NOMO-1 treated with dmso at 0.1 percent for 144 hours (cell line): Measurements from ENCODE around the gene LRRC47.

ENCODE experiments used
- DNase-seq: peaks from one replicate; lab custom pipeline; 2025; ENCODE audit not compliant: unreplicated experiment; lab: John Stamatoyannopoulos, UW

The LRRC47 gene

DNA sequence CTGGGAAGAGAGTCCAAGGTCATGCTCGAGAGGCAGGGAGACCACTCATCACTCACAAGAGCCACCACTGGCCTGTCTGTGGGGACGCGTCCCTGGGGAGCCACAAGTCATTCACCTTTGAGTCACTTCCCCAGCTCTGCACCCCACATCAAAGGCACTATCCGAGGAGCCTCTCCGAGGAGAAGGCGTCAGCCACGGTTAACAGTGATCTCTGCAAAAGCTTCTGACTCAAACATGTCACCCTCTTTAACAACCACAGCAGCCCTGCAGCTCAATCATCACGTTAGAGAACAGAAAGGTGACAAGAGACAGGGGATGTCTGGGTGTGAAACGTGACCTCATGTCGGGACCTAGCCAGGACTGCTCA lies 9.0 kb downstream of the LRRC47 start:
- no peak for DNase-seq

- DNase-seq: no peak
Measured at GRCh38 chr1:3786468-3787348, 9.6 kb downstream of the LRRC47 start.

DNA sequence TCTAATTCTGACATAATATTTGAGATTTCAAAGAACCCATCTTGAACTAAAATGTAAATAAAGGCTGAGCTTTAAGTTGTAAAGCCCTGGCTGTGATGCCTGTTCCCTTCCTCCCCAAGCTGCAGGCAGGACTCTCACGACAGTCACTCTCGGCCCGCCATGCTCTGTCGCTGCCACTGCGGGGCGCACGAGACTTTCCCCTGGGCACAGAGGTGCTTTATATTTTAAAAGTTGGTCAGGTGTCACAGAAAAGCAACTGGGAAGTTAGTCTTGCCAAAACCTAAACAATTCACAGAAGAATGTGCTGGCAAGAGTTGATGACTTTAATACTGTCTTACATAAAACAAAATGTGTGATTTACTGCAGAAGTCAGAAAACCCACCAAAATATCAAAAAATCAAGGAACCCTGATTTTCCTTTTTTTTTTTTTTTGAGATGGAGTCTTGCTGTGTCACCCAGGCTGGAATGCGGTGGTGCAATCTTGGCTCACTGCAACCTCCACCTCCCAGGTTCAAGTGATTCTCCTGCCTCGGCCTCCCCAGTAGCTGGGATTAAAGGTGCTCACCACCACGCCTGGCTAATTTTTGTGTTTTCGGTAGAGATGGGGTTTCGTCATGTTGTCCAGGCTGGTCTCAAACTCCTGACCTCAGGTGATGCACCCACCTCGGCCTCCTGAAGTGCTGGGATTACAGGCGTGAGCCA lies 10.7 kb downstream of the LRRC47 start:
- no peak for DNase-seq

DNA sequence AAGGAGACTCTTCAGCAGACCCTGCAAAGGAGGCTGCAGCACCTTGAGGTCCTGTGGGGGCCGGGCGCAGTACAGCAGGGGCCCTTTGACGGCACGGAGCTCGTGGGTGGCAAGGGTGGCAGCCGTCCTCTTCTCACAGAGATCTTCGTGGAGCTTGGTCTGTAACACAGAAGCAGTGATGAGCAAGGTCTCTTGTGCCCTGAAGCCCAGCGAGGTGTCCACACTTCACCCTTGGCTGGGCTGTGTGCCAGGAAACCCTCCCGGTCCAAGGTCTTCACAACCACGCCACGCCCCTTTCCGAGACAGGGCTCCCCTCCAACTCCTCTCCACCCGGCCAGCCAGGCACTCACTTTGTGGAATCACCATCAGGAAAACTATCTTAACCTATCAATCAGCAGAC lies 11.3 kb downstream of the LRRC47 start:
- DNase-seq: no peak

- DNase-seq: no peak
Measured at GRCh38 chr1:3783651-3784474, 12.4 kb downstream of the LRRC47 start.

DNA sequence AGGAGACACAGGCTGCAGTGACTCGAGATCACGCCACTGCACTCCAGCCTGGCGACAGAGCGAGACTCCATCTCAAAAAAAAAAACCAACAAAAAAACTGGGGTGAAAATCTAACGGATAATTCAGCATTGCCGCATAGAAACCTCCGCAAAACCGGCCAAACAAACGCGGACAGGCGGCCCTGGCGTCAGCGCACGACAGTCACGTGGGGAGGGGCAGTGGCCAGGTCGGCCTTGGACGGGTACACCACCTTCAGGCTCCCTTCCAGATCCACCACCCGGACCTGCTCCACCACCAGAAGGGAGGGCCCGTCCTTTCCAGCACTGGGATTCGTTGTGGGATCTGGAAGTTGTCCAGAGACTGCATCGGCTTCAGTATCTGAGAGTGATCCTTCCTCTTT lies 15.4 kb downstream of the LRRC47 start:
- no peak for DNase-seq

GRCh38 chr1:3779912-3780416 lies 16.3 kb downstream of the LRRC47 start:
- DNase-seq: no peak

DNA sequence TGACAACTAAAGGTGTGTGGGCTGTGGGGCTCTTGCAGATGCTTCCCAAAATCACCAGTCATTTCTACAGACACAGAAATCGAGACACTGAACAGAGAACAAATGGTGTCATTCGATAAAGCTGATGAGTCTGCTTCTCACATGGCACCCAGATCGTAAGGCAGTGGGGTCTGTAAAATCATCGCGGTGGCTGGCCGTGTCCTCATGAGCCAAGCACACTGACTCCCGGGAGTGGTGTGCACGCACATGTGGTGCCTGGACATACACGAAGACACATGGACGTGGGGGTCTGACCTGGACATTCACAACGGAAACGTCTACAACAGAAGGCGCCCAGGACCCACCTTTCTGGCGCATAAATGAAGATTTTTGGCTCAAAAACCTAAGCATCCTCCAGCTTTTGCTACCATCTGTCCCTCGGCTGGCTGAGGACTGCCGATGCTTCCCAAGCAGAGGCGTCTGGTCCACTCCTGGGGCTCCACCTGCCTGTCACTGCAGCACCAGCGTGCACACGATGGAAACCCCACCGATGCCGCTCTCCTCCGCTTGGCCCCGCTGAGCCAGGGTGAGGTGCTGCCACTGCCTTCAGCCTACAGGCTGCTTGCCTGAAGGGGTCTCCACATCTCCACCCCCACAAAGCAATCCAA lies 16.9 kb downstream of the LRRC47 start:
- no peak for DNase-seq

DNA sequence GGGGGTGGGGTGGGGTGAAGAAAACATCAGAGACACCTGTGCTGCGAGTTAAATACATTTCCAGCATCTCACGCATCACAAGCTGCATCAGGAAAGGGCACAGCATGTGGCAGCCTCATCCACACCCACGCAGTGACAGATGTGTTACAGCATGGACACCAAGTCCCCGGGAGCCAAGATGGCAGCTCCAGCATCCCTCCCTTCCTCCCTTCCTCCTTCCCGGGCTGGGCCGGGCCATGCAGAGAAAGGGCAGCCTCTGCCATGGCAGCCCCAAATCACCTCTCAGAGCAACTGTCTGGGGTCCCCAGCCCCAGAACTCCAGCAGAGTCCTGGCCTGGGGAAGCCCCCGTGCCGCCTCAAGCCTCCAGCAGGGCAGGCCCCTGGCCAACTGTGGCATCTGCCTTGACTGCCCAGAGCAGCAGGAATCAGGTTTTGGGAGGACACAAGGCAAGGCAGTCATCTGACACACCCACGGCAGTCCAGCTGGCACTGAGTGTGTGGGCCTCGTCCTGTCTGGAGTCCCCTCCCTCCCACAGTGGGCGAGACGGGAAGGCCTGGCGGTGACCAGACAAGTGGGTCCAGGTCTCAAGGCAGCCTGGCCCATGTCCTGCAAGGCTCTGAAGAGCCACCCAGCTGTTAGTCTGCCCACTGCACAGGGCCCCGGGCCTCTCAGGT lies 17.6 kb downstream of the LRRC47 start:
- no peak for DNase-seq

- no peak for DNase-seq
Measured at GRCh38 chr1:3777647-3778589, 18.4 kb downstream of the LRRC47 start.

- no peak for DNase-seq
Measured at GRCh38 chr1:3777078-3777547, 19.2 kb downstream of the LRRC47 start.

DNA sequence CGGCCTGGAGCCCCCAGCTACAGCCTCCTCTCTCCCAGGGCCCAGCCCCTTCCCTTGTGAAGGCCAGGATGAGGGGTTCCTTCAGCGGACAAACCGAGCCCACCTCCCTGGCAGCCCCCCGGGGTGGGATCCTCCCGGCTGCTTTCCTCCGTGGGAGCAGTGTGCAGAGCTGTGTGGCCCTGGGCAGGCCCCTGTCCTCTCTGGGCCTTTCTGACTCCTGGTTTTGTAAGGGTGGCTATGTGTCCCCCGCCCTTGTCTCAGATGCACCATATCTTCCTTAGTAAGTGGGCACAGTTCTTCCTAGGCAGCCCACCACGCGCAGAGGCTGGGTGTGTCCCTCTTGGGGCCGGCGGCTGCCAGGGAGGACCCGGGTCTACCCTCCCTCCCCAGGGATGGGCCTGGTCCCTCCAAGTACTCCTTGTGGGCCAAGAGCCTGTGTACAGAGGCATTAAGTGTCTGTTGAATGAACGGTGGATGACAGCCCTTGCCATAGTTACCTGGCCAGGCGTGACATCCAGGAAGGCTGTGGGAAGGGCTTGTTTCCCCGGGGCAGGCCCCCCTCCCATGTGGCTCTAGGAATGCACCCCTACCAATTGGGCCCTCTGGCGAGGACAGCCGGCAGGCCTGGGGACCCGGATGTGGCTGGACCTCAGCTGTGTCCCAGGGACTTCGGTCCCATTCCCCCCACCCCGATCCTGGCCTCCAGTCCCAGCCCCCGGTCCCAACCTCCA lies 19.9 kb downstream of the LRRC47 start:
- DNase-seq: no peak

- peak; percentile 46 for DNase-seq
Measured at GRCh38 chr1:3775490-3776230, 20.6 kb downstream of the LRRC47 start.

DNA sequence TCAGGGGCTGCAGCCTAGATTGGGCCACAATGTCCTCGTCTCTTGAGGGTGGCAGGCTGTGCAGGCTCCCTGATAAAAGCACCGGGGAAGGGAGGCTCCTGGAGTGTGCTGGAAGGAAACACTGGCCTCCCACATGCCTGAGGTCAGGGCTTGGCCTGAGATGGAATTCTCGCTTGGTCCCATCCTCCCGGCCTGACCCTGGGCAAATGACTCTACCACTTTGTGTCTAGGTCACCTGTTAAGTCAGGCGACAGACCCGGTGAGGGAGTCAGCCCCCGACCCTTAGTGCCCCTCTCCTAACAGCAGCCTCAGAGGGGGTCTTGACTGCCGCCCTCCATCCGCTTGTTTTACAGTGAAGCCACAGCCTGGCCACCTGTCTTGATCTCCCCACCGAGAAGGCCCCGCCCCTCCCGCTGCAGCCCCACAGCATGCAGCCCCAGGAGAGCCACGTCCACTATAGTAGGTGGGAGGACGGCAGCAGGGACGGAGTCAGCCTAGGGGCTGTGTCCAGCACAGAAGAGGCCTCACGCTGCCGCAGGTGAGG lies 21.3 kb downstream of the LRRC47 start:
- DNase-seq: no peak

- no peak for DNase-seq
Measured at GRCh38 chr1:3774276-3774945, 21.9 kb downstream of the LRRC47 start.

DNA sequence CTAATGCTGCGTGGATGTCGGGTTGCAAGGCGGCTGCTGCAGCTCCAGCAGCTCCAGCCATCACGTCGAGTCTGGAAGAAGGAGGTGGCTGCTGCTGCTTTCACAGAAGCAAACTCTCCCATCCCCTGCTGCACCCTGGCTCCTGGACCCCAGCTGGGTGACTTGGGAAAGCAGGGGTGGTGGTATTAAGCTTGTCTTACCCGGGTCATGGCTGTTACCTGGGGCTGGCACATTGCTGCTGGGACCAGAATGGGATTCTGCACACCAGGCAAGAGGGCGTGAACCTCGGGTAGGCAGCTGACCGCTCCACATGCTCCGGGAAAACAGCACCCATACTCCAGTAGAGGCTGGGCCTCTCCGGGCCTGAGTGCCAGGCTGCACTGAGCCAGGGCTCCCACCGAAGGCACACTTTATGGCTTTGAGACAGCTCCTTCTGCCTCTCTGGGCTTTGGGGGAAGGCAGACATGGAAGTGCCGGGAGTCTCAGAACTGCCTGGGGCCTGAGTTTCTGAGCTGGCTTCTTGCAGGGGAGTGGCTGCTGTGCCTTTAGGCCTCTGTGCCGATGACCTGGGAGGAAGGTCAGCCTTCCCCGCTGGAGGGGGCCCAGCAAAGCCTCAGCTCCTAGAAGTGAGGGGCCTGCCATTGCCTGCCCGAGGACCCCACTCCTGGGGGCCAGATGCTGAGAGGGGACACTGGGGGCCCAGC lies 22.6 kb downstream of the LRRC47 start:
- DNase-seq: no peak
